NCI-H2171 treated with DMSO at 0.1 percent for 48 hours (cell line): ENCODE measurements around the gene GABBR2.
A peak's percentile ranks its signal among the peaks of the same experiment; 100 is the strongest.

Experiments
- DNase-seq: peaks from one replicate; lab custom pipeline; 2025; lab: John Stamatoyannopoulos, UW

The GABBR2 gene

DNA sequence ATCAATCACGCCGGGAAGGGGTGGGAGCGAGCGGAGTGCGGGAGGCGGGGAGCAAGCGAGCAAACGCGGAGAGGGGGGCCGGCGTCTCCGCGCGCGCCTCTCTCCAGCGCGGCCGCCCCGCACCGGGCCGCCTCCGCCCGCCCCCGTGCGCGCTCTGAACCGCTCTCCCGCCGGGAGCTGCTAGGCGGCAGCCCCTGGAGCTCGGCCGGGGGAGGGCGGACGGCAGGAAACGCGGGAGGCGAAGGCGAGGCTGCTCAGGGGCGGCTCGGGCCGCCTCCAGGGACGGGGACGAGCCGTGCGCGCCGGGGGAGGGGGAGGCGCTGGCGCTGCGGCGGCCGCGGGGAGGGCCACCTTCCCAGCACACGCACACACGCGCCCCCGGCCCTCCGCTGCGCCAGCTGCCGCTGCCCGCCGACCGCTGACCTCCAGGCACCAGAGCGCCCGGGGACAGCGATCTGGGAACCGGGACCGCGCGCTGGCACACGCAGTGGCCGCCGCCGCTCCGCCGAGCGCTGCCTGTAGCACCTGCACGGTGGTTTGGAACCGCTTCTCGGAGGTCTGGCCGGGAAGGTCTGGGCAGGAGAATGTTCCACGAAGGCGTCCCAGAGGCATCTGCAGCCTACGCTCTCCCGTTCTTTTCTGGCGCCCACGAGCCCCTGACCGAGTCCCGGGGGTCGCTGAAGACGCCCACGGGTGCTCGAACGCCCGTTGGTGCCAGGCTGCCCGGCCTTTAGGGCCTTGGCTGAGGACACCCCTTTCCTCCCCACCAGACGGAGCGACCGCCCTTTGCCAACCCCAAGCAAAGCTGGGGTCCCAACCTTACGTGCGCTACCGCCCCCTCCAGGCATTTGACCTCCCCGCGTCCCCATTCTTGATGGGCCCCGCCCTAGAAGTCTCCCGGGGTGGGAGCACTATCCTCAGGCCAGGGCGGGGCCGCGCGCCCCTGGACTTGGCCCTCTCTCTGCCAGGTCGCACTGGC is at the start of gene GABBR2:
GABBR2 (minus strand) TSS at position 3 of the 979 bp plus-strand sequence. CDS start 198 bp downstream, outside the sequence.
- peak; percentile 67 for DNase-seq

DNA sequence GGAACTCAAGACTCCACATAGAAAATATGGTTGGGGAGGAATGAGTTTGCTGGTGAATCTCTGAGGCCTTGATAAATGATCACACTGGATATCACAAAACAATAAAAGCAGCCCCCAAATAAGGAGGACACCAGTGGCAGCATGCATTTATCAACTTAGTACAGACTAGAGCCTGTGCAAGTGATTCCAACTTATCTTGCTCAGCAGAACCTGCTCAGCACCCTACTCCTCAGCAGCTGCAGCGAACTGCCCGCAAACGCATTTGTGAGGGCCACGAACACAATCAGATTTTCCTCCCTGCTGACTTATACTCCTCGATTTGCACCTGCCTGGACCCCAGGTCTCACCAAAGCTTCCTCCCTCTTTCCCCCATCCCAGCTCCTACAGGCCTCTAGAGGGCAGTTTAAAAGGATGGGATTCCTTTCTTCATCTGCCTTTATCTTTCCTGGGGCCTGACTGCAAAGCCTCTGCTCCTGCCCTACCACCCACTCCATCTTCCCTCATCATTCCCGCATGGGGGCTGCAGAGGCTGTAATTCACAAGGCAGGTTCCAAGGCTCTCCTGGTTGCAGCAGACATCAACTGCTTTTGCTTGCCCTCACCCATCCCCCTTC is 46.4 kb upstream of the GABBR2 start:
- no peak for DNase-seq

DNA sequence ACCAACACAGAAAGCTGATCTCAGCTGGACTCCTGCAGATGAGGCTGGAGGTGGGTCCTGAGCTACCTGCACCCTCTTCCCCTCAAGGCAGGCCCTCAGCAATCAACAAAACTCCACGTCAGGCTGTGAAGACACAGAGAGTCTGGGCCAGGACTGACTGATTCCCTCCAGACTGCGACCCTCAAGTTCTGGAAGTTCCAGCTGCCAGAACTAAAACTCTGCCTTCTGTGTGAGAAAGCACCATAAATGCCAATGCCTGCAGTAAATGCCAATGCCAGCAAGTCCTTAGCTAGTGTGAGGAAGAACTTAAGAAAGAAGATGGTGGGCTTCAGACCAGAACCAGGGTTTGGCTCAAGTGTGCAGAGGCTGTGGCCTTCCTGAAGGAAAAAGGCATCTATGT is 42.5 kb upstream of the GABBR2 start:
- DNase-seq, result no peak

DNA sequence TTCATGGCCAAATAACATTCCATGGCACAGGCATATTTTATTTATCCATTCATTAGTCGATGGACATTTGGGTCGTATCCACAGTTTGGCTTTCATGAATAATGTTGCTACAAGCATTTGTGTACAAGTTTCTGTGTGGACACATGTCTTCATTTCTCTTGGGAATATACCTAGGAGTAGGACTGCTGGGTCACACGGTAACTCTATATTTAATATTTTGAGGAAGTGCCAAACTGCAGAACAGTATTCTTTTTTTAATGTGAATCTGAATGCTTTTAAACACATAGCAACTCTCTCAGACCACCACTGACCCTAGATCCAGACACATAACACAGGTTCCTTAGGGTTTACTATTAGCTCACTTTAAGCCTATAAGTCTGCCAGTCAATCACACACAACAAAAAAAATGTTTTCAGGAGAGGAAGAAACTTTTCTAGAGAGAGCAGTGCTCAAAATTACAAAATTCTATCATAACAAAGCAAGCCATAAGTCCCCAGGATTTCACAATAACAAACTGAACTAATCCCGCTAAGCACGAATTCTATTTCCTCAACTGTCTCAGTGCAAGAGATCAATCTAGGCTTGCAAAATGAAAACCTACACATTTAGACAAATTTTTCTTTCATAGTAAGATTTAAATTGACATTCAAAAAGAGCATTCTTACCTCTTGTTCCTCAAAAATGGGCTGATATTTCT is 41.8 kb upstream of the GABBR2 start:
- DNase-seq, result no peak

DNA sequence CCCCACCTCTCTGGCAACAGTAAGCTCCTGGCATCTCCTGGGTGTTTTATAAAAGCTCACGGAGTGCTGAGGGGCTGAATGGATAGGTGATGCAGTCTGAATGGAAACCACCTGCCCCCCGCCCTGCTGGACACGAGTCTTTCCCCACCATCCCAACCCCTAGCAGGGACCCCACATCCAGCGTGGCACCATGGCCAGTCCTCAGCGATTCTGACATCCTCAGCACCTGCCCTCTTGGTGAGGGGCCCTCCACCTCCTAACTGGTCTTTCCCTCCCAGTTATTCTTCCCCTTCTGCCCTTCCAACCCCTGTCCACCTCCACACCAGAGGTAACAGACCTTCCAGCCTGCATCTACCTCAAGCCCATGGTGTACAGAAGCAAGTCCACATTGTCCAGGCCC is 38.7 kb upstream of the GABBR2 start:
- no peak for DNase-seq

DNA sequence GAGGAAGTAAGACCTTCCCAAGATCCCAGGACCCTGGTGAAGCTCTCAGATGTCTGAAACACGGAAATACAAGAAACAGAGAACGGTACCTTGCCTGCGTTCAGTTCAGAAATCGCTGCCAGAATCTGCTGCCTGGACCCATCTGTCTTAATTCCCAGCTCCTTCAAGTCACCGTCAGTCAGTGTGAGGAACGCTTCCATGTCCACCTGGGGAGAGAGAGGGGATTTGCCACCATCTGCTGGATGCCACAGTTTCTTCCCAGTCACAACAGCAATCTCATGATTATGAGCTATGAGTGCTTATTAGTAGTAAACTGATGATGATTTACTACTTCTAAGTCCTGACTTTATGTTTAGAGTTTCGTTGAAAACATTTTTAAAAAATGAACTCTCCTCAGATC is 36.7 kb upstream of the GABBR2 start:
- DNase-seq, result peak; percentile 53

DNA sequence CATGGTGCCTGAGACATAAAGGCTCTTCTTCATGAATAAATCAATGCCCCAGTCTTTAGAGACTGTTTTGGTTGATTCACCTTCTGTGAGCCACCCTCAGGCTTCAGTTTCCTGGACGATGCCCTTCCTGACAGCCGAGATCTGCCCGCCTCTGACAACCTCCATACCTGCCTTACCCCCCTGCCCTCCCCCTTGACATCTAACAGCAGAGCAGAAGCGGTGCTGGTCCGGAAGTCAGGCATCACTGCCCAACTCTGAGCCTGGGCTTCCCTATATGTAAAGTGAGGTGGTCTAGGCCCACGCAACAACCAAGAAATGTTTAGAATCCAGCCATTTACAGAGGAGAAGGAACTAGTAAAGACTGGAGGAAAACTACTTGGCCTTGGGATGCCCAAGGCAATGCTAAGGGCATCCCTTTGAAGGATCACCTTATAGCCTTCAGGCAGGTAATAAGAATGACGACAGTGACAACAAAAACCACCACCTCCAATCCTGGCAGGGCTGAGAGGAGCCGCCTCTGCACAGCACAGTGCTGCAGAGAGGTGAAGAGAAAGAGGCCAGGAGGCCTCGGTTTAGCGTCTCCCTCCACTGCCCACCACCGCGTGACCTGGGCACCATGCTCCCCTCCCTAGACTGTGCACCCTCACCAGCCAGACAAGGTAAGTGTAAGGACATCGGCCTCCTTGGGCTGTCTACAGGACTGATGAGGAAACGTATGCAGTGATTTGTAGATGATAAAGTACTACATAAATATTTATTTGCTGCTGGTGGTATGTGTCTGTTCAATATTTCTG is 35.3 kb upstream of the GABBR2 start:
- no peak for DNase-seq

DNA sequence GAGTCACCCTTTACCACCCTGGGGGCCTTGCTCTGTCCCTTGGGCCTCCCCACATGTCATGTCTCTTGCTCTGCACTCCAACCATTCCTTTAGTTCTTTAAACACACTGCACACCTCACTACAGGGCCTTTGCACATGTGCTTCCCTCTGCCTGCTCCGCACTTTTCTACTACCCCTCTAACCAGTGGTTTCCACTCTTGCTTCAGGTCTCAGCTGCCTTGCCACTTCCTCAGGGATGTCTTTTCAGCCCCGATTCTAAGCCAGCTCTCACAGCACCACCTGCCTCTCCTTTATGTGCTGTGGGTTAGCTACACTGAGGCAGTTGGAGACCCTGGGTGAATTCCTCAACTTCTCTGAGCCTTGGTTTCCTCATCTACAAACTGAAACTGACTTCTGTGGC is 34.6 kb upstream of the GABBR2 start:
- no peak for DNase-seq

DNA sequence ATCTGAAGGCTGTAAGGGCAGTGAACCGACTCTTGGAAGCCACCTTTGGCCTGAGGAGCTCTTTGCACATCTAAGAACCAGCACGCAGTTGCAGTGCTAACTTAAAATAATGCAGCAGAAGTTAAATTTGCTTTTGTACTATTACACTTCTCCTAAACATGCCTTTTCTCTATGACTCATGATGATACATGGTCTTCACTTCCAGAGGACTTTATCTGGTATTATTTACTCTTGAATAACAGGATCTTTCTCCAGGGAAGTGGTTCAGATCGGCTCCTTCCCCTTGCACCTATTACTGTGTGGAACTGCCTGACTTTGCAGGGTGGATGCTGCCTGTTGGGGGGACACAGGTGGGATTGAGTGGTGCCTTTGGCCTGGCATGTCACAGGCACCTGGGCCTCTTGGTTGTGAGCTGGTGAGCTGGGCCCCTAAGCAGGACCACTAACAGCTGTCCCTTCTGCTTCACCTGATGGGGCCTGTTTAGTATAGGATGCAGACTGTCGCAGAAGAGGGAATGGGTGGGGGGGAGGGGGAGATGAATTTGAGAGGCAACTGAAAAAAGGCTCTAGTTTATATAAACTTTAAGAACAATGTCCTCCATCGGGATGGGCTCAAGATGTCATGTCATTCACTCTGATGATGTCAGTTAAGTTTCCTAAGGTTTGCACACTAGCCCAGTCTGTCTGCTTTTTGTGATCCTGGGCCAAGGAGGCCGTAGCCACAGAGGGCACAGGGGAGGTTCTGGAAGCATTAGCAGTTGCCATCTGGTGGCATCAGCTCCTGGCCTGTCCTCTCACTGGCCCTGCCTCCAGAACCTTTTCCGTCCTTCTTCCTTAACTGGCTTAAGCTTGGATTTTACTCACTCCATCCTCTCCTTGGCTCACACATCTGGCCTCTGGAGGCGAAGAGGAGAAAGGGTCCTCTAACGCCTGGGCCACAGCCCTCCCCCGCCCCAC is 33.9 kb upstream of the GABBR2 start:
- no peak for DNase-seq

DNA sequence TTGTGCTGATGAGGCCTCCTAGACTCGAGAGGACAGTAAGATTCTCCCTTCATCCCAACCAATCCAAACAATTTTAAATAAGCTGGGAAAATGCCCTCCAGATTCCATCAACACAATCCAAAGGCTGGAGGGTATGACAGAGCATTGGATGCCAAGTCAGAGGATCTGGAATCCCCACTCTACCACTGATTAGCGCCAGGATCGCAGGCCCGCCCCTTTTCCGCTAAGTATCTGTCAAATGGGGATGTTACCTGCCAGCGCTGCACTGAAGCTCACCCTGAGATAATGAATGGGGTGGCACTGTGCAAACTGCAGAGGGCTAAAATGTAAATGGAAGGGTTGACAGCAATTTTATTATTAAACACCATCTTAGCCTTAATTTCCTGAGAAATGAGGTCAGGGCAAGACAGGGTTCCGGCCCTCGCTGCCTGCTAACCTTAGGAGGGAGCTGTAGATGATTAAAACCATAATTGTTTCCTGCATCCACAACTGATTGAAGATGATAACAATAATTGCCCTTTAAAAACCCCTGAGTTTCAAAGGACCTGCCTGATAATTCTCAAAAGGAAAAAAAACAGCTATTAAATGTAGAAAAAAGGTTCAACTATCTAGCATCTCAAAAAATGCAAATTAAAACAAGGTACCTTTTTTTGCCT is 31.6 kb upstream of the GABBR2 start:
- no peak for DNase-seq

DNA sequence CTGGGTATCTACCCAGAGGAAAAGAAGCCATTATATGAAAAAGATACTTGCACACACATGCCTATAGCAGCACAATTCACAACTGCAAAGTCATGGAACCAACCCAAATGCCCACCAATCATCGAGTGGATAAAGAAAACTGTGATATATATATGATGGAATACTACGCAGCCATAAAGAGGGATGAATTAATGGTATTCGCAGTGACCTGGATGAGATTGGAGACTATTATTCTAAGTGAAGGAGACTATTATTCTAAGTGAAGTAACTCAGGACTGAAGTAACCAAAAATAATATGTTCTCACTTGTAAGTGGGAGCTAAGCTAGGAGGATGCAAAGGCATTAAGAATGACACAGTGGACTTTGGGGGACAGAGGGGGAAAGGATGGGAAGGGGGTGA is 30.0 kb upstream of the GABBR2 start:
- no peak for DNase-seq

DNA sequence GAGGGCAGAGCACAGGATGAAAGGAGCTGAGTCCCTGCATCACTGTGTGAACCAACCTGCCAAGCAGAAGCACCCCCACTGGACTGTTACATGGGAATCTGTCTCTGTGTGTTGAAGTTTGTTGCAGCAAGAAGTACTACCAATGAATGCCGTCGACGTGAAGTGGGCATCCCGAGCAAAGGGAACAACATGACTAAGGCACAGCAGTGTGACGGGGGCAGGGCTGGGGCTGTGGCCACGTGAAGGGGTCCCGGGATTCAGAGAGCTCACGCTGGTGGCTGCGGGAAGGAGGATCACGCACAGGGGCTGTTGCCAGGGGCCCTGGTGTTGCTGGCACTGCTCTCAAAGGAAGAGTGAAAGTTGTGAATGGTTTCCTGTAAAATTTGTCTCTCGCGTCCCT is 27.5 kb upstream of the GABBR2 start:
- no peak for DNase-seq

DNA sequence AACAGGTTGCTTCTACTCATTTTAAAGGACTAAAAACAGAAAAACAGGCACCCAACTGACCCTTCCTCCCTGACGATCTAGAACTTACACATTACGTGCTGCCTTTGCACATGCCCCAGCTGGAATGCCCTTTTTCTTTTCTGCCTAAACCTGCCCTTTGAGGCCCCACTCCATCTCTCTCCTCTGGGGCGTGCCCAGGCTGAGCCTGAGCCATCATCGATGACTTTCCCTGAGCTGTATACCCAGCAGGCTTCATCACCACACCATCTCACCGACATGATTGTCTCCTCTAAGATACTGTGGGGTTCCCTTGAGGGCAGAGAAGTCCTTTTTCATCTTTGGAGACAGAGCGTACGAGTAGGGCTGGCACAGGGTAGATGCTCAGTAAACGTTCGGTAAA is 24.1 kb upstream of the GABBR2 start:
- DNase-seq, result no peak

DNA sequence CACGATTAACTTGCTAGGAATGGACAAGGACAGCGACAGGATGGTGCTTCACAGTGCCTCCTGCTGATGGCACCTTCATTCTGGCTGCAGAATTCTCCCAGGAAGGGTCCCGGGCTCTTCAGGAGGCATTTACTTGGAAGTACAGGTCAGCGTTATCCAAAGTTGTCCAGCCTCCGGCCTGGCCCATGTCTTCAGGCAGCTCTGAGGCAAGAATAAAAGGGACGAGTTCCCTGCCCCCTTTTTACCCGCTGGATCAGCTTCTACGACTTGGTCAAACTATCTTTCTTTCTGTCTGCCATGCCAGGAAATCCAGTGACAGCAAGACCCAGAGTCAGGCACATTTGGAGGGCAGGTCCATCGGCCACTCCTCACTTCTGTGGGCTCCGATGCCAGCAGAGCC is 23.4 kb upstream of the GABBR2 start:
- DNase-seq, result no peak

DNA sequence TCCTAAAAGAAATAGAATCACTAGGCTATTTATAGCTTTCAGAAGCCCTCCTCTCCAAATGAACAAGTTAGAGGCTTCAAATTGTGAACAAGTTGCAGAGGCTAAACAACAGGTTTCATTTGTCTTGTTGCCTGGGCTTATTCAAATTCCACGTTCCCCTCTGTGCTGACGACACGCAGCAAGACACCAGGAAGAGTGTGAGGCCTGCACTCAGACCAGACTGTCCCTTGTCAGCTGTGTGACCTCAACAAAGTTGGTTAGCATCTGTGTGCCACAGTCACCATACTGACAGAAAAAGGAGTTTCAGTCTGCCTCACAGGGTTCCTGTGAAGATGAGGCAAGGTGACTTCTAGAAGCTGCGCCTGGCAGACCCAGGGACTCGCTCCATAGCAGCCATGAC is 22.1 kb upstream of the GABBR2 start:
- DNase-seq, result no peak

DNA sequence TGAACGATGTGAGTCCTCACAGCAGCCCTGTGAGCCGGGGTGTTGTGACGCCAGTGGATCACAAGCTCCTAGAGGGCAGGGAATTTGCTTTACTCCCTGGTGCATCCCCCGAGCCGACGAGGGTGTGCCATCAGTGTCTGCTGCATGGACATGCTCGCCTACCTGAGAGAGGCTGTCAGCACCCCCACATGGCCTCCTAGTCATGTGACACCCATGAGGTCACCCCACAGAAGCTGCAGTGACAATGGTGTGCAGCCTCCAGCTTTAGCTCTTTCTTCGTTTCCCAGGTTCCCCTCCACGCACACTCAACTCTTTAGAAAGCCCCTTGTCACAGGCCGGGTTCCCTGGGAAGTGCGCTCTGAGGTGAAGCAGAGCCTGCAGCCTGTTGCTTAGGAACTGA is 19.8 kb upstream of the GABBR2 start:
- DNase-seq, result no peak

DNA sequence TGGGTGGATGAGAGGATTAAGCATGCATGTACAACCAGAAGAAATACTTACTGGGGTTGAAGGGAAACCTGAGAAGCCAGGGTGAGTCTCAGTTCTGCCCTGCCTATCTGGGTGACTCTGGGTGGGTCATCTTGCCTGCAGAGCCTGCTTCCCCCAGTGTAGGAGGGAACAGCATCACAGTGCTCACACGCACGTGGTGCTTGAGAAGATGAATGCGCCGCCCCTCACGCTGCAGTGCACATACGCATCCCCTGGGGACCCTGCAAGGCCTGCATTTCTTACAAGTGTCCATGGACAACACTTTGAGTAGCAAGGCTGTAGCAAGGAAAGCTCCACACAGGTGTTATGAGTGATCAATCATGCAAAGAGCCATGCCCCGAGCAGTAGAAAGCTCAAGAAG is 18.7 kb upstream of the GABBR2 start:
- no peak for DNase-seq

DNA sequence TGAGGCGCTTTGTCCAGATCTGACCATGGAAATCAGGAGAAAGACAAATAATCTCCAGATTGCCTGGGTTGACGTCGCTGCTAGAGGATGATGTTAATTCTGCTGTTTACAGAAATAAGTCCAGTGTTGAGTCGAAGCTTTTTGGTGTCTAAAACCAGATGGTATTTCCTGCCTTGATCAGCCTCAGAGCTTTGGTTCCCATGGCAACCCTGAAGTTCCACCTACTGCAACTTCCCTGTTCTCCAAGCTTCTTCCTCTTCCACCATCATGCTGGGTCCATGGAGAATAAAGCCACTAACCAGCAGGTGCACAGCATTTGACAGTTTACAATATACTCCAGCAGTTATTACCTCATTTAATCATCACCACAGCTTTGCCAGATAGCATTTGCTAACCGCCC is 18.0 kb upstream of the GABBR2 start:
- peak; percentile 22 for DNase-seq

DNA sequence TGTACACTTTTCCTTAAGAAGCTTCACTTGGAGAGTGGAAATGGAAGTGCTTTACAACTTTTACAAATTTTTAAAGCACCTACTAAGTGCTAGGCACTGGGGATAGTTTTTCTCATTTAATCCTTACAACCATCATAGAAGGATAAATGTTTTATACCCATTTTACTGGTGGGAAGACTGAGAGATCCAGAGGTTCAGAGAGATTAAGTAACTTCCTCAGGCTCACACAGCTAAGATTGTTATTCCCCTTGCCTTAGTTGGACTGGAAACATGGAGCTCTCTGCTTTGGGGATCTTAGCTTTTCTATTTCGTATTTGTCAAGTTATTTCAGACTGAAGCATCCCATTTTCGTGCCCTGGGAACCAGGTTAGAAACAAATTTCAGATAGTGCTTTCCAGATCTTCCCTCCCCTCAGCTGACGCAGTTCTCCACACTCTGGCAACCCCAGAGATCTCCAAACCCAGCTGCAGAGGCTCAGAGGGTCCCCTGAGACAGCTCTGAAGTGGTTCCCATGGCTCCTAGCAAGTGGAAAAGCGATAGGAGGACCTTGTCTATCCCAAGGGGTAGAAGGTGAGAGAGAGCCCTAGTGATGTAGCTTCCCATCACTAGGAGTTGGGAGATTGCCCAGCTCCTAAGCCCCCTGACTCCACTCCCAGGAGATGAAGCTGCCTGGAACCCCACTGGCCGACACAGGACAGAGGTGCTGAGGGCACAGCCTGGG is 16.2 kb upstream of the GABBR2 start:
- peak; percentile 44 for DNase-seq

DNA sequence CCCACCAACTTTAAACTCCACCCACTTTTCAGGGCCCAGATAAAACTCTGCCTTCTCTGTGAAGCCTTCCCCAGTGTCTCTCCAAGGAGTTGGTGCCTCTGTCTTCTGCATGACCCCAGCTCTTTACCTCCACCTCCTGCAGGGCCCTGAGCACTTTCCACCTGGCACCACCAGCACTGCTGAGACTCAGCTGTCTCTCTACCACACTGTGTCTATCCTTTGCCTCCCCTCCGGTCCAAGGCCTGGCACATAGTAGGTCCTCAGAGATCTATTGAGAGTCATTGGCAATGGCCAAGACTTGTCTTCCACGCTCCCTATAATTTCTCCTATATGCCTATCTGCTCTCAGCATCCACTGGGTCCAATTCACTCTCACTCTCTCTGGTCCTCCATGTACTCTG is 12.9 kb upstream of the GABBR2 start:
- DNase-seq, result no peak
